HEK293 (cell line): Measurements from ENCODE around the gene GDA.
A peak's percentile ranks its signal among the peaks of the same experiment; 100 is the strongest.

Experiments used
- CTCF ChIA-PET: fragments of 350-600 bp; formaldehyde crosslinking; extraction: SDS; loops from one replicate; lab custom pipeline; 2021; ENCODE audit warnings: antibody characterized with exemption; lab: Yijun Ruan, JAX
- POLR2A ChIA-PET: fragments of 300-600 bp; formaldehyde crosslinking; extraction: SDS; loops from one replicate; lab custom pipeline; 2020; ENCODE audit warnings: antibody characterized with exemption, inconsistent platforms; lab: Yijun Ruan, JAX
- H3K27ac ChIP-seq: fragments of 200-500 bp; sonication (Bioruptor generic); 2 replicates; pipeline ENCODE4 v1.5.1; 2014; ENCODE audit warnings: low read depth, low read length, control low read depth, inconsistent platforms; ENCODE audit errors: extremely low read depth
- H3K36me3 ChIP-seq, 2 experiments: fragments of 200-500 bp in 1 of 2; sonication (Bioruptor generic) in 1 of 2; 1 replicate in 1 of 2; 2 replicates in 1 of 2; pipeline ENCODE4 v1.5.1; 2014 to 2017; ENCODE audit warnings: inconsistent platforms in 2 of 2, low read length in 2 of 2; ENCODE audit not compliant: control insufficient read depth in 2 of 2, insufficient read depth in 1 of 2
- H3K4me1 ChIP-seq: fragments of 200-500 bp; sonication (Bioruptor generic); 2 replicates; pipeline ENCODE4 v1.5.1; 2014; ENCODE audit warnings: mild to moderate bottlenecking, low read length, inconsistent platforms; ENCODE audit not compliant: control insufficient read depth, insufficient read depth
- H3K4me3 ChIP-seq: 2 replicates; pipeline ENCODE4 v1.5.1; 2011; ENCODE audit warnings: low read depth, mild to moderate bottlenecking, control low read depth, low read length, moderate library complexity
- H3K9me3 ChIP-seq: fragments of 200-500 bp; sonication (Bioruptor generic); 2 replicates; pipeline ENCODE4 v1.5.1; 2014; ENCODE audit warnings: low read depth, low read length, inconsistent platforms; ENCODE audit not compliant: control insufficient read depth, insufficient read depth
- GLI2 ChIP-seq: fragments of 450-650 bp; formaldehyde crosslinking; IDR thresholded peaks from 2 replicates; pipeline ENCODE4; 2017; ENCODE audit warnings: missing biosample characterization, missing genetic modification characterization, low read depth, borderline replicate concordance
- HOXC10 ChIP-seq: sonication (generic); formaldehyde crosslinking; IDR thresholded peaks from 2 replicates; pipeline ENCODE4 v1.8.1; 2023; ENCODE audit warnings: mild to moderate bottlenecking, missing genetic modification reagents
- KLF16 ChIP-seq: fragments of 450-650 bp; formaldehyde crosslinking; IDR thresholded peaks from 2 replicates; pipeline ENCODE4 v1.5.1; 2017; ENCODE audit warnings: missing biosample characterization, missing genetic modification characterization
- KLF9 ChIP-seq: fragments of 450-650 bp; formaldehyde crosslinking; IDR thresholded peaks from 2 replicates; pipeline ENCODE4 v1.5.1; 2016; ENCODE audit warnings: missing biosample characterization, missing genetic modification characterization, low read depth
- TCF7L2 ChIP-seq: IDR thresholded peaks from 2 replicates; pipeline ENCODE4 v1.6.1; 2011; ENCODE audit warnings: low read depth, mild to moderate bottlenecking, inconsistent platforms, low read length, moderate library complexity, borderline replicate concordance
- ZFHX2 ChIP-seq: fragments of 450-650 bp; formaldehyde crosslinking; conservative IDR thresholded peaks from 2 replicates; pipeline ENCODE4 v1.5.1; 2016; ENCODE audit warnings: missing biosample characterization, missing genetic modification characterization
- ZFP37 ChIP-seq: fragments of 450-650 bp; formaldehyde crosslinking; IDR thresholded peaks from 2 replicates; pipeline ENCODE4 v1.5.1; 2016; ENCODE audit warnings: missing biosample characterization, missing genetic modification characterization
- ZFP41 ChIP-seq: fragments of 450-650 bp; formaldehyde crosslinking; IDR thresholded peaks from 2 replicates; pipeline ENCODE4 v1.5.1; 2016; ENCODE audit warnings: missing biosample characterization, missing genetic modification characterization, borderline replicate concordance
- ZNF138 ChIP-seq: fragments of 450-650 bp; formaldehyde crosslinking; IDR thresholded peaks from 2 replicates; pipeline ENCODE4 v1.5.1; 2016; ENCODE audit warnings: missing biosample characterization, missing genetic modification characterization, borderline replicate concordance
- ZNF169 ChIP-seq: fragments of 450-650 bp; formaldehyde crosslinking; IDR thresholded peaks from 2 replicates; pipeline ENCODE4 v1.5.1; 2016; ENCODE audit warnings: missing biosample characterization, missing genetic modification characterization
- ZNF239 ChIP-seq: fragments of 450-650 bp; formaldehyde crosslinking; IDR thresholded peaks from 2 replicates; pipeline ENCODE4 v1.5.1; 2016; ENCODE audit warnings: missing biosample characterization, missing genetic modification characterization
- ZNF274 ChIP-seq, 2 experiments: fragments of 200-500 bp in 1 of 2; fragments of 450-650 bp in 1 of 2; sonication (Bioruptor generic) in 1 of 2; formaldehyde crosslinking in 1 of 2; IDR thresholded peaks; 2 replicates each; pipeline versions ENCODE4 v1.5.1 to v1.6.1; 2014 to 2016; ENCODE audit warnings: borderline replicate concordance in 1 of 2, inconsistent platforms in 1 of 2, low read length in 1 of 2, missing biosample characterization in 1 of 2, missing genetic modification characterization in 1 of 2
- ZNF37A ChIP-seq: fragments of 450-650 bp; IDR thresholded peaks from 2 replicates; pipeline ENCODE4 v1.5.1; 2018; ENCODE audit warnings: missing biosample characterization, missing genetic modification characterization
- ZNF391 ChIP-seq: fragments of 450-650 bp; formaldehyde crosslinking; IDR thresholded peaks from 2 replicates; pipeline ENCODE4 v1.5.1; 2016; ENCODE audit warnings: low read depth, missing biosample characterization, missing genetic modification characterization, borderline replicate concordance
- ZNF394 ChIP-seq: fragments of 450-650 bp; formaldehyde crosslinking; IDR thresholded peaks from 2 replicates; pipeline ENCODE4 v1.5.1; 2016; ENCODE audit warnings: missing biosample characterization, missing genetic modification characterization, mild to moderate bottlenecking, moderate library complexity, borderline replicate concordance
- ZNF404 ChIP-seq: fragments of 450-650 bp; formaldehyde crosslinking; IDR thresholded peaks from 2 replicates; pipeline ENCODE4 v1.5.1; 2017; ENCODE audit warnings: missing biosample characterization, missing genetic modification characterization
- ZNF501 ChIP-seq: fragments of 450-650 bp; formaldehyde crosslinking; IDR thresholded peaks from 2 replicates; pipeline ENCODE4 v1.5.1; 2016; ENCODE audit warnings: missing biosample characterization, missing genetic modification characterization
- ZNF510 ChIP-seq: fragments of 450-650 bp; formaldehyde crosslinking; IDR thresholded peaks from 2 replicates; pipeline ENCODE4 v1.5.1; 2018; ENCODE audit warnings: mild to moderate bottlenecking, missing genetic modification characterization, missing biosample characterization; ENCODE audit not compliant: insufficient replicate concordance
- ZNF571 ChIP-seq: fragments of 450-650 bp; formaldehyde crosslinking; IDR thresholded peaks from 2 replicates; pipeline ENCODE4 v1.5.0; 2017; ENCODE audit warnings: missing biosample characterization, missing genetic modification characterization
- ZNF776 ChIP-seq: fragments of 450-650 bp; formaldehyde crosslinking; IDR thresholded peaks from 2 replicates; pipeline ENCODE4 v1.5.0; 2017; ENCODE audit warnings: missing biosample characterization, missing genetic modification characterization, borderline replicate concordance
- ZNF777 ChIP-seq: fragments of 450-650 bp; formaldehyde crosslinking; IDR thresholded peaks from 2 replicates; pipeline ENCODE4 v1.5.1; 2017; ENCODE audit warnings: missing biosample characterization, missing genetic modification characterization, borderline replicate concordance
- ZNF792 ChIP-seq: fragments of 450-650 bp; formaldehyde crosslinking; IDR thresholded peaks from 2 replicates; pipeline ENCODE4 v1.5.1; 2016; ENCODE audit warnings: missing biosample characterization, missing genetic modification characterization
- ZXDB ChIP-seq: fragments of 450-650 bp; formaldehyde crosslinking; IDR thresholded peaks from 2 replicates; pipeline ENCODE4 v1.5.1; 2016; ENCODE audit warnings: missing biosample characterization, missing genetic modification characterization
- TF ChIP-seq, protein P1 (sequence below): fragments of 450-650 bp; formaldehyde crosslinking; IDR thresholded peaks from 2 replicates; pipeline ENCODE4 v1.5.1; 2016; ENCODE audit warnings: missing biosample characterization, missing genetic modification characterization
- TF ChIP-seq, protein P2 (sequence below): fragments of 450-650 bp; IDR thresholded peaks from 2 replicates; pipeline ENCODE4 v1.5.1; 2018; ENCODE audit warnings: missing biosample characterization, mild to moderate bottlenecking, missing genetic modification characterization
- TF ChIP-seq, protein P3 (sequence below): sonication (generic); formaldehyde crosslinking; IDR thresholded peaks from 2 replicates; pipeline ENCODE4 v1.8.1; 2022; ENCODE audit warnings: mild to moderate bottlenecking, moderate library complexity, missing genetic modification reagents

Gene GDA

DNA sequence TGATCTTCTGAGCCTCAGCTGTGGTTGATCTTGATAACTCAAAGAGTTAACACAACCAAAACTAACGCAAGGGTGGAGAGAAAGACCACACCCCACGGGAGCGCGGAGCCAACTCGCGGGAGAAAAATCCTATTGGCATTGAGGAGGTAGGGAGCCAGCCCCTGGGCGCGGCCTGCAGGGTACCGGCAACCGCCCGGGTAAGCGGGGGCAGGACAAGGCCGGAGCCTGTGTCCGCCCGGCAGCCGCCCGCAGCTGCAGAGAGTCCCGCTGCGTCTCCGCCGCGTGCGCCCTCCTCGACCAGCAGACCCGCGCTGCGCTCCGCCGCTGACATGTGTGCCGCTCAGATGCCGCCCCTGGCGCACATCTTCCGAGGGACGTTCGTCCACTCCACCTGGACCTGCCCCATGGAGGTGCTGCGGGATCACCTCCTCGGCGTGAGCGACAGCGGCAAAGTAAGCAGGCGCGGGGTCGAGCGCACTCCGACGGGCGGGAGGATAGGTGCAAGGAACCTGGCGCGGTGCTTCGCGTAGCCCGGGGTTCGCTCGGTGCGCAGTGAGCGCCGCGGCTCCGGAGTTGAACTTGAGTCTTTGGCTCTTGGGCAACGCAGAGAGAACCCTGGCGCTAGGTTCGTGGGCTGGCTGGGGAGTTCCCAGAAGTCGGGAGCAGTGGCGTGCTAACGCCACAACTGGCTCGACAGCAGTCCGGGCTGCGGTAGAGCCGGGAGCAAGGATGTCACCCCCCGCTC is at the start of gene GDA:
Gene GDA, plus strand, starts transcription at position 210 of the 745 bp plus-strand sequence. Its CDS starts 120 bp downstream, at position 330.
- no peaks in the 10 kb centered on the region for H3K4me1 ChIP-seq
- TF ChIP-seq GLI2 (tag by site-specific recombination): no peak
- no peak for TF ChIP-seq KLF9 (tag by site-specific recombination)
- TF ChIP-seq ZXDB (tag by site-specific recombination): no peak
- no peak for TF ChIP-seq ZFP41 (tag by site-specific recombination)
- TF ChIP-seq ZNF776 (tag by site-specific recombination): no peak
- TF ChIP-seq ZNF169 (tag by site-specific recombination): no peak
- no peak for TF ChIP-seq ZFP37 (tag by site-specific recombination)
- no peak for TF ChIP-seq ZNF501 (tag by site-specific recombination)
- TF ChIP-seq ZNF510 (tag by site-specific recombination): no peak
- no peak for TF ChIP-seq ZFHX2
- TF ChIP-seq HOXC10 (CRISPR knock-in tag): no peak
- TF ChIP-seq, protein P1, sequence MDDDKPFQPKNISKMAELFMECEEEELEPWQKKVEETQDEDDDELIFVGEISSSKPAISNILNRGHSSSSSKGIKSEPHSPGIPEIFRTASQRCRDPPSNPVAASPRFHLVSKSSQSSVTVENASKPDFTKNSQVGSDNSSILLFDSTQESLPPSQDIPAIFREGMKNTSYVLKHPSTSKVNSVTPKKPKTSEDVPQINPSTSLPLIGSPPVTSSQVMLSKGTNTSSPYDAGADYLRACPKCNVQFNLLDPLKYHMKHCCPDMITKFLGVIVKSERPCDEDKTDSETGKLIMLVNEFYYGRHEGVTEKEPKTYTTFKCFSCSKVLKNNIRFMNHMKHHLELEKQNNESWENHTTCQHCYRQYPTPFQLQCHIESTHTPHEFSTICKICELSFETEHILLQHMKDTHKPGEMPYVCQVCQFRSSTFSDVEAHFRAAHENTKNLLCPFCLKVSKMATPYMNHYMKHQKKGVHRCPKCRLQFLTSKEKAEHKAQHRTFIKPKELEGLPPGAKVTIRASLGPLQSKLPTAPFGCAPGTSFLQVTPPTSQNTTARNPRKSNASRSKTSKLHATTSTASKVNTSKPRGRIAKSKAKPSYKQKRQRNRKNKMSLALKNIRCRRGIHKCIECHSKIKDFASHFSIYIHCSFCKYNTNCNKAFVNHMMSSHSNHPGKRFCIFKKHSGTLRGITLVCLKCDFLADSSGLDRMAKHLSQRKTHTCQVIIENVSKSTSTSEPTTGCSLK (tag by site-specific recombination): no peak
- TF ChIP-seq TCF7L2: no peak
- TF ChIP-seq, all 188 proteins: peak for 0
- Histone ChIP-seq H3K36me3 (no peaks in the 10 kb centered on the region), H3K27ac (no peak within 1 kb of the TSS), H3K9me3 (no peaks in the 10 kb centered on the region), H3K4me3 (peak within 1 kb of the TSS; percentile 31)
- POLR2A ChIA-PET: no interaction called here
- CTCF ChIA-PET: interaction anchor here (0.7 kb wide), 1 partner anchor 139 kb away, joined by 5 read pairs; no protein-coding TSS in a partner anchor

DNA sequence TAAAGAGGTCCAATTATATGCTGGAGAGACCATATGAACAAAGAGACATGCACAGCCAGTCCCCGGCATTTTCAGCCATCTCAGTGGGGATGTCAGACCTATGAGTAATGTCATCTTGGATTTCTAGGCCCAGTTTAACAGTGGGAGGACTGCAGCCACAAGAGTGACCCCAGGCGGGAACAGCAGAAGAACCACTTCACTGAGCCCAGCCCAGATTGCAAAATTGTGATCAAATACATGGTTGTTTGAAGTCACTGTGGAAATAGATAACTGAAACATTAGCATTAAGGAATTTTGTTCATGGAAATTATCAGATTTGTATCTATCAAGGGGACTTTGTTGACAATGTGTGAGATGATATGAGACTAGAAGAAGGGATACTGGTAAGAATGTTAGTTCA is 46.7 kb upstream of the GDA start:
- Histone ChIP-seq H3K36me3 (no peaks in the 10 kb centered on the region), H3K9me3 (no peaks in the 10 kb centered on the region), H3K4me1 (no peaks in the 10 kb centered on the region), H3K27ac (no peak overlapping the region), H3K4me3 (no peak overlapping the region)
- TF ChIP-seq ZNF404 (no peak), ZNF394 (tag by site-specific recombination) (no peak)
- CTCF ChIA-PET: interaction anchor here (0.5 to 0.7 kb wide), 3 partner anchors 96 to 1108 kb away, joined by 3 to 6 read pairs (median 6); no protein-coding TSS in a partner anchor
- POLR2A ChIA-PET: interaction anchor here (0.6 kb wide), 1 partner anchor 34 kb away, joined by 3 read pairs; no protein-coding TSS in a partner anchor

DNA sequence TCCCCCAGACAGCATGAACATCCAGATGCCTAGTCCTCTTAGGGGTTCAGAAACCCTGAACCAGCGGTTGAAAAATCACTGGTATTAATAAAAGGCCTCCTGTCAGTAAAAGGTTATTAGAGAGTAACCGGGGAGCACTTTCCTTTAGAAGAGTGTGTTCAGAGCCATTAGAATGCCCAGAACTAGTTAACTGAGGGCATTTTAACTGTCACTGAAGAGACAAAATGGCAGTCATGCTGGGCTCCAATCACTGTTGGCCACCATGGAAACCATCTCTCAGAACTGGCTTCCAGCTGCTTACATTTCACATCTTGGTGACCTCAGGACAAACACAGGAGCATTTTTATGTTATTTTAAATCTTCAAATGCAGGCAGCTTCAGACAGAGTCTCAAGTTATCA is 36.2 kb upstream of the GDA start:
- Histone ChIP-seq H3K36me3 (no peaks in the 10 kb centered on the region), H3K9me3 (no peaks in the 10 kb centered on the region), H3K4me1 (no peaks in the 10 kb centered on the region), H3K27ac (no peak overlapping the region), H3K4me3 (no peak overlapping the region)
- ChIA-PET POLR2A (no interaction called here), CTCF (no interaction called here)
- TF ChIP-seq, protein P2, sequence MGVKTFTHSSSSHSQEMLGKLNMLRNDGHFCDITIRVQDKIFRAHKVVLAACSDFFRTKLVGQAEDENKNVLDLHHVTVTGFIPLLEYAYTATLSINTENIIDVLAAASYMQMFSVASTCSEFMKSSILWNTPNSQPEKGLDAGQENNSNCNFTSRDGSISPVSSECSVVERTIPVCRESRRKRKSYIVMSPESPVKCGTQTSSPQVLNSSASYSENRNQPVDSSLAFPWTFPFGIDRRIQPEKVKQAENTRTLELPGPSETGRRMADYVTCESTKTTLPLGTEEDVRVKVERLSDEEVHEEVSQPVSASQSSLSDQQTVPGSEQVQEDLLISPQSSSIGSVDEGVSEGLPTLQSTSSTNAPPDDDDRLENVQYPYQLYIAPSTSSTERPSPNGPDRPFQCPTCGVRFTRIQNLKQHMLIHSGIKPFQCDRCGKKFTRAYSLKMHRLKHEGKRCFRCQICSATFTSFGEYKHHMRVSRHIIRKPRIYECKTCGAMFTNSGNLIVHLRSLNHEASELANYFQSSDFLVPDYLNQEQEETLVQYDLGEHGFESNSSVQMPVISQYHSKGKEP (tag by site-specific recombination): no peak
- TF ChIP-seq, protein P3, sequence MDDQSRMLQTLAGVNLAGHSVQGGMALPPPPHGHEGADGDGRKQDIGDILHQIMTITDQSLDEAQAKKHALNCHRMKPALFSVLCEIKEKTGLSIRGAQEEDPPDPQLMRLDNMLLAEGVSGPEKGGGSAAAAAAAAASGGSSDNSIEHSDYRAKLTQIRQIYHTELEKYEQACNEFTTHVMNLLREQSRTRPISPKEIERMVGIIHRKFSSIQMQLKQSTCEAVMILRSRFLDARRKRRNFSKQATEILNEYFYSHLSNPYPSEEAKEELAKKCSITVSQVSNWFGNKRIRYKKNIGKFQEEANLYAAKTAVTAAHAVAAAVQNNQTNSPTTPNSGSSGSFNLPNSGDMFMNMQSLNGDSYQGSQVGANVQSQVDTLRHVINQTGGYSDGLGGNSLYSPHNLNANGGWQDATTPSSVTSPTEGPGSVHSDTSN (CRISPR knock-in tag): no peak
- TF ChIP-seq ZNF138 (no peak), ZNF571 (tag by site-specific recombination) (no peak), ZNF37A (tag by site-specific recombination) (no peak), ZNF777 (no peak), KLF16 (tag by site-specific recombination) (no peak), ZNF792 (tag by site-specific recombination) (no peak), ZNF274 (IDR thresholded peaks at IDR 0.05; ENCODE audit: low read length) (no peak), ZNF274 (tag by site-specific recombination; IDR thresholded peaks at IDR 0.05; ENCODE audit: borderline replicate concordance) (no peak), ZNF239 (tag by site-specific recombination) (no peak), ZNF391 (tag by site-specific recombination) (no peak)
